Measurements from ENCODE around the gene AP2B1.

GRCh38 chr17:35748979-35749378 lies 161.9 kb downstream of the AP2B1 start:
- TF ChIP-seq CTCF (IDR thresholded peaks at IDR 0.05) (no peak), POLR2A (IDR thresholded peaks at IDR 0.05) (no peak)

Data from lower leg skin (tissue), 3 donors.